Neuronal stem cell (in vitro differentiated cells): Measurements from ENCODE around the gene NNT.

ENCODE experiments used
- DNase-seq: peaks from one replicate; pipeline ENCODE4 v3.0.0-alpha.2; 2013; ENCODE audit warnings: low spot score
- H2AFZ ChIP-seq: one replicate; pipeline ENCODE4 v1.6.1; 2013; ENCODE audit warnings: mild to moderate bottlenecking, low read length, inconsistent platforms
- H2AK5ac ChIP-seq: 2 replicates; pipeline ENCODE4 v1.6.1; 2013; ENCODE audit warnings: low read depth, mild to moderate bottlenecking, inconsistent platforms, low read length, moderate library complexity, mixed read lengths
- H2BK120ac ChIP-seq: 2 replicates; pipeline ENCODE4 v1.6.1; 2013; ENCODE audit warnings: low read depth, mild to moderate bottlenecking, inconsistent platforms, low read length, moderate library complexity, mixed read lengths
- H2BK12ac ChIP-seq: one replicate; pipeline ENCODE4 v1.6.1; 2013; ENCODE audit warnings: low read length, inconsistent platforms
- H2BK15ac ChIP-seq: 2 replicates; pipeline ENCODE4 v1.6.1; 2013; ENCODE audit warnings: mild to moderate bottlenecking, low read length, inconsistent platforms, mixed read lengths
- H2BK5ac ChIP-seq: one replicate; pipeline ENCODE4 v1.6.1; 2013; ENCODE audit warnings: inconsistent platforms, mild to moderate bottlenecking, low read length, moderate library complexity
- H3K14ac ChIP-seq: one replicate; pipeline ENCODE4 v1.6.1; 2013; ENCODE audit warnings: low read length, inconsistent platforms
- H3K18ac ChIP-seq: 2 replicates; pipeline ENCODE4 v1.6.1; 2013; ENCODE audit warnings: low read length, inconsistent platforms
- H3K23ac ChIP-seq: 2 replicates; pipeline ENCODE4 v1.6.1; 2013; ENCODE audit warnings: low read depth, mild to moderate bottlenecking, mixed read lengths, low read length, inconsistent platforms; ENCODE audit not compliant: poor library complexity
- H3K27ac ChIP-seq: replicated peaks from 3 replicates; pipeline ENCODE4 v1.5.1; 2013; ENCODE audit warnings: low read length, inconsistent platforms
- H3K27me3 ChIP-seq, 3 experiments: 2 replicates each; pipeline ENCODE4 v1.6.1; 2013; ENCODE audit warnings: low read length in 3 of 3, mild to moderate bottlenecking in 2 of 3, inconsistent platforms in 1 of 3, low read depth in 1 of 3, mixed read lengths in 1 of 3, moderate library complexity in 1 of 3; ENCODE audit not compliant: control insufficient read depth in 3 of 3, insufficient read depth in 3 of 3
- H3K36me3 ChIP-seq, 2 donors: replicated peaks in 1 of 2; 2 replicates each; pipeline ENCODE4 v1.6.1; 2013; ENCODE audit warnings: low read length in 2 of 2; ENCODE audit not compliant: control insufficient read depth in 2 of 2, insufficient read depth in 2 of 2
- H3K4ac ChIP-seq: 2 replicates; pipeline ENCODE4 v1.6.1; 2013; ENCODE audit warnings: inconsistent platforms, mild to moderate bottlenecking, low read length, moderate library complexity
- H3K4me1 ChIP-seq, 2 donors: 1 replicate in 1 of 2; 2 replicates in 1 of 2; pipeline ENCODE4 v1.6.1; 2013; ENCODE audit warnings: low read length in 2 of 2, low read depth in 1 of 2; ENCODE audit not compliant: control insufficient read depth in 2 of 2, insufficient read depth in 1 of 2
- H3K4me2 ChIP-seq: one replicate; pipeline ENCODE4 v1.6.1; 2013; ENCODE audit warnings: mild to moderate bottlenecking, low read length, inconsistent platforms; ENCODE audit not compliant: insufficient read depth, poor library complexity, severe bottlenecking
- H3K4me3 ChIP-seq, 2 donors: 2 replicates each; pipeline ENCODE4 v1.5.1; 2013; ENCODE audit warnings: low read length in 2 of 2, mild to moderate bottlenecking in 2 of 2, inconsistent platforms in 1 of 2, moderate library complexity in 1 of 2
- H3K79me1 ChIP-seq: one replicate; pipeline ENCODE4 v1.6.1; 2013; ENCODE audit warnings: low read depth, mild to moderate bottlenecking, inconsistent platforms, low read length, moderate library complexity
- H3K9ac ChIP-seq: one replicate; pipeline ENCODE4 v1.6.1; 2013; ENCODE audit warnings: mild to moderate bottlenecking, low read depth, low read length, inconsistent platforms; ENCODE audit not compliant: poor library complexity
- H3K9me3 ChIP-seq, 2 donors: replicated peaks in 1 of 2; 2 replicates each; pipeline versions ENCODE3 to v1.6.1; 2013; ENCODE audit warnings: low read length in 2 of 2, mild to moderate bottlenecking in 2 of 2, inconsistent platforms in 1 of 2, low read depth in 1 of 2, mixed read lengths in 1 of 2, moderate library complexity in 1 of 2; ENCODE audit not compliant: control insufficient read depth in 2 of 2, insufficient read depth in 1 of 2
- H4K8ac ChIP-seq: one replicate; pipeline ENCODE4 v1.6.1; 2013; ENCODE audit warnings: low read depth, mild to moderate bottlenecking, inconsistent platforms, low read length, moderate library complexity
- H4K91ac ChIP-seq: one replicate; pipeline ENCODE4 v1.6.1; 2013; ENCODE audit warnings: low read length, low read depth, mild to moderate bottlenecking, inconsistent platforms; ENCODE audit not compliant: poor library complexity
- WGBS, 2 donors: extraction: QIAGEN DNeasy Blood & Tissue Kit; methylation state at CpG; one replicate each; pipeline ENCODE4 v1.1.7; 2013; ENCODE audit warnings: missing lambda C conversion rate in 2 of 2, mixed read lengths in 1 of 2; ENCODE audit not compliant: insufficient read length in 2 of 2, insufficient replicate concordance in 1 of 2; ENCODE audit errors: extremely low coverage in 2 of 2; 5-methylcytosine and 5-hydroxymethylcytosine counted together

NNT gene

GRCh38 chr5:43680286-43680685, 77.3 kb downstream of the NNT start:
- no peak overlapping the region for H2AK5ac ChIP-seq
- no peak overlapping the region for H3K4me3 ChIP-seq
- peaks cover 0 to 63% of the 10 kb centered on the region in 2 donors for H3K36me3 ChIP-seq
- H3K18ac ChIP-seq = no peak overlapping the region
- H3K79me1 ChIP-seq = no peaks in the 10 kb centered on the region
- no peak overlapping the region for H3K9ac ChIP-seq
- H2BK12ac ChIP-seq = no peak overlapping the region
- H4K8ac ChIP-seq = no peak overlapping the region
- no peaks in the 10 kb centered on the region for H3K4me1 ChIP-seq
- WGBS, 2 donors = no CpG with 5 or more reads among the region's 4 CpGs
- H2AFZ ChIP-seq = no peak overlapping the region
- H2BK120ac ChIP-seq = no peak overlapping the region
- H4K91ac ChIP-seq = no peak overlapping the region
- H3K14ac ChIP-seq = no peak overlapping the region
- no peak overlapping the region for H3K27ac ChIP-seq
- no peak for DNase-seq
- H3K23ac ChIP-seq = no peak overlapping the region
- no peak overlapping the region for H3K4me2 ChIP-seq
- no peak overlapping the region for H2BK15ac ChIP-seq
- H2BK5ac ChIP-seq = no peak overlapping the region
- H3K4ac ChIP-seq = no peak overlapping the region
- no peaks in the 10 kb centered on the region for H3K27me3 ChIP-seq
- no peaks in the 10 kb centered on the region for H3K9me3 ChIP-seq

GRCh38 chr5:43683884-43684471, 81.0 kb downstream of the NNT start:
- DNase-seq = no peak
- WGBS, 2 donors = no CpG with 5 or more reads among the region's 4 CpGs

GRCh38 chr5:43685252-43685950, 82.4 kb downstream of the NNT start:
- Histone ChIP-seq H2AFZ (no peak overlapping the region), H3K9ac (no peak overlapping the region), H3K4me2 (no peak overlapping the region), H3K27ac (no peak overlapping the region), H3K4me3 (no peak overlapping the region), H3K79me1 (no peaks in the 10 kb centered on the region), H3K18ac (no peak overlapping the region), H2AK5ac (no peak overlapping the region), H3K4ac (no peak overlapping the region), H3K23ac (no peak overlapping the region), H2BK12ac (no peak overlapping the region), H3K14ac (no peak overlapping the region), H3K36me3 (peaks cover 0 to 31% of the 10 kb centered on the region in 2 donors), H3K9me3 (peaks cover 0 to 4% of the 10 kb centered on the region in 2 donors), H2BK5ac (no peak overlapping the region), H2BK15ac (no peak overlapping the region), H3K4me1 (no peaks in the 10 kb centered on the region), H2BK120ac (no peak overlapping the region), H4K91ac (no peak overlapping the region), H4K8ac (no peak overlapping the region), H3K27me3 (no peaks in the 10 kb centered on the region)
- DNase-seq = no peak

More at GRCh38 chr5:43683884-43684471, 81.0 kb downstream of the NNT start:
- no peak overlapping the region for H2AK5ac ChIP-seq
- H3K23ac ChIP-seq = no peak overlapping the region
- no peak overlapping the region for H2AFZ ChIP-seq
- H4K91ac ChIP-seq = no peak overlapping the region
- H3K4me2 ChIP-seq = no peak overlapping the region
- no peak overlapping the region for H2BK12ac ChIP-seq
- H3K36me3 ChIP-seq = peaks cover 0 to 36% of the 10 kb centered on the region in 2 donors
- H3K4me3 ChIP-seq = no peak overlapping the region
- H3K9me3 ChIP-seq = no peaks in the 10 kb centered on the region
- H3K27me3 ChIP-seq = no peaks in the 10 kb centered on the region
- H3K79me1 ChIP-seq = no peaks in the 10 kb centered on the region
- H3K27ac ChIP-seq = no peak overlapping the region
- H2BK120ac ChIP-seq = no peak overlapping the region
- no peak overlapping the region for H3K9ac ChIP-seq
- H2BK15ac ChIP-seq = no peak overlapping the region
- no peak overlapping the region for H3K14ac ChIP-seq
- H2BK5ac ChIP-seq = no peak overlapping the region
- H3K18ac ChIP-seq = no peak overlapping the region
- no peaks in the 10 kb centered on the region for H3K4me1 ChIP-seq
- no peak overlapping the region for H4K8ac ChIP-seq
- H3K4ac ChIP-seq = no peak overlapping the region

- no peak overlapping the region for H4K8ac ChIP-seq
Observed at GRCh38 chr5:43687275-43687674, 84.3 kb downstream of the NNT start.

More at GRCh38 chr5:43687275-43687674, 84.3 kb downstream of the NNT start:
- peaks cover 0 to 4% of the 10 kb centered on the region in 2 donors for H3K9me3 ChIP-seq
- no peak overlapping the region for H4K91ac ChIP-seq
- H2AK5ac ChIP-seq = no peak overlapping the region
- no peak overlapping the region for H2BK120ac ChIP-seq
- no peak overlapping the region for H3K14ac ChIP-seq
- H3K4ac ChIP-seq = no peak overlapping the region
- no peaks in the 10 kb centered on the region for H3K79me1 ChIP-seq
- WGBS, 2 donors = no CpG with 5 or more reads among the region's 3 CpGs
- H2BK15ac ChIP-seq = no peak overlapping the region
- no peak overlapping the region for H3K18ac ChIP-seq
- H3K27me3 ChIP-seq = no peaks in the 10 kb centered on the region
- no peak overlapping the region for H2BK12ac ChIP-seq
- no peak for DNase-seq
- no peak overlapping the region for H3K4me3 ChIP-seq
- H3K4me1 ChIP-seq = no peaks in the 10 kb centered on the region
- H3K9ac ChIP-seq = no peak overlapping the region
- H2BK5ac ChIP-seq = no peak overlapping the region
- H2AFZ ChIP-seq = no peak overlapping the region
- H3K36me3 ChIP-seq = peaks cover 0 to 23% of the 10 kb centered on the region in 2 donors
- no peak overlapping the region for H3K4me2 ChIP-seq
- H3K23ac ChIP-seq = no peak overlapping the region
- no peak overlapping the region for H3K27ac ChIP-seq
